ENCODE measurements around the gene STX5.
"Not testable (repeated sequence)": the region's sequence is repeated elsewhere in the genome, so short reads cannot be mapped to it uniquely, and the experiment has no call there.

Gene STX5

GRCh38 chr11:62844154-62844553 lies 12.3 kb upstream of the STX5 start:
- no peak for DNase-seq (ENCODE audit: low spot score)
- TF ChIP-seq CTCF (IDR thresholded peaks at IDR 0.05): no peak

DNA sequence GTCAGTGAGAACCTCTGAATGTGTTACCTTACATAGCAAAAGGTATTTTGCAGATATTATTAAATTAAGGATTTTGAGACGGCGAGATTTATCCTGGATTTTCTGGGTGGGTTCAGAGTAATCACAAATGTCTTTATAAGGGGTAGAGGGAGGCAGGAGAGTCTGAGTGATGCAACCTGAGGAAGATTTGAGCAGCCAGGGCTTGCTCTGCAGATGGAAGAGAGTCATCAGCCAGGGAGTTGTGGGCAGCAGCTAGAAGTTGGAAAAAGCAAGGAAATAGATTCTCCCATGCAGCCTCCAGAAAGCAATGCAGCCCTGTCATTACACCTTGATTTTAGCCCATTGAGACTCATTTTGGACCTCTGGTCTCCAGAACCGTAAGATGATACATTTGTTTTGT lies 11.6 kb upstream of the STX5 start:
- H3K27ac ChIP-seq: no peak overlapping the region

More at GRCh38 chr11:62844154-62844553, 12.3 kb upstream of the STX5 start:
- no peak overlapping the region for H3K27ac ChIP-seq
- H3K4me3 ChIP-seq: no peak overlapping the region

GRCh38 chr11:62842891-62843290 lies 11.0 kb upstream of the STX5 start:
- H3K4me3 ChIP-seq; DNase-seq (ENCODE audit: low spot score): not testable (repeated sequence)
- H3K27ac ChIP-seq: peak overlapping the region; percentile 88 to 95

More for the DNA sequence above, 11.6 kb upstream of the STX5 start:
- H3K4me3 ChIP-seq: no peak overlapping the region
- TF ChIP-seq CTCF (IDR thresholded peaks at IDR 0.05): no peak
- DNase-seq (ENCODE audit: low spot score): no peak

DNA sequence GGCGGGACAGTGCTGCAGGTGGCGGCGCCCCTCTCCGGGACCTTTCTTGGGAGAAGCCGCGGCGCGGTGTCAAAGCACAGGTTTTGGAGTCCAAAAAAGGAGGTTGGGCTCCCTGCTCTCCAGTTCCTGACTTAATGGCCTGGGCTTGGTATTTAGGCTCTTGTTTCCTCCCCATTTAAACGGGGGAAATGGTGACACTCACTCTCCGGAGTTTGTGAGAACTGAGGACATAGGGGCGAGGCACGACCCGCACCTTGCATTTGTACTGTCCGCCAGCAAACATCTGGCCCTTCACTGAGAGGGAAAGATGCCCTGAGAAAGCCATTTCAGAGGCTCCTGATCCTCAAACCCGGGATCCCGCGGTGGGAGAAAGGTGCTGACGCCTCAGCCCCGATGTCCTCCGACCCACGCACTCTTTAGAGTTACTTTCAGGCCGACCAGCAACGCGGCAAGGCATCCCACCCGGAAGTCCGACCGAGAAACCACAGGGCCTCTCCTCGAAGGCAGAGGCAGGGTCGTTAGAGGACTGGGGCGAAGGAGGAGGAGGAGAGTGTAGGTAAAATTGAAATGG lies 10.4 kb upstream of the STX5 start:
- Histone ChIP-seq H3K27ac (peak overlapping the region; percentile 88 to 95), H3K4me3 (peak overlapping the region; percentile 80)
- TF ChIP-seq CTCF (IDR thresholded peaks at IDR 0.05): no peak
- DNase-seq (ENCODE audit: low spot score): peak; percentile 92

DNA sequence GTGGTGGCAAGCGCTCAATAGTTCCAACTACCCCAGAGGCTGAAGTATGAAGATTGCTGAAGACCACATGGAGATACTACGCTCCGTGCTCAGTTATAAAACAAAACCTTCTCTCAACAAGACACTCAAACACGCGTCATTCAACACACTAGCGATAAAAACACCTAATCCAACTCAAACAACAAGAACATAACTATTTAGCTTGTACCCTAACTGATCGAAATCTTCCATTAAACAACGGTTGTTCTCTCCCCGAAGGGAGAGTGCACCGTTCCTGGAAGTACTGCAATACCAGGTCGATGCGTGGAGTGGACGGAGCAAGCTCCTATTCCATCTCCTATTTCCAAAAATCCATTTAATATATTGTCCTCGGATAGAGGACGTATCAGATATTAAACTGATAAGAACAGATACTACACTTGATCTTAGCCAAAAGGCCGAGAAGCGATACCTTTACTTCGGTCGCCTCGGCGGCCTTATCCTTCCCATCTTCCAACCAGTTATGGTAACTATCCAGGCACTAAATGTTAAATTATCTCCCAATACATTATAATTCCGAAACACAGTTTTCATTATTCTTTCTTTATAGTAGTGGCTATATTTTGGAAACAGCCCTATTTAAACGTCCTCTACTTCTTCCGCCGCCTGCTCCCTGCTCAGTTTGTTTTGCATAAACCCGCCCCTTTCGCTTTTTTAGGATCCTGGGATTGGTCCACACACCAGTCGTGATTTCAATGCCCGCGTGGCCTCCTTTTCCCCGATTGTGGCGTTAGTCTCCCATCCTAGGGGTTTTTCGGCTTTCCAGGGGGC lies 9.7 kb upstream of the STX5 start:
- H3K4me3 ChIP-seq: peak overlapping the region; percentile 80
- peak overlapping the region; percentile 88 to 95 for H3K27ac ChIP-seq
- no peak for TF ChIP-seq CTCF (IDR thresholded peaks at IDR 0.05)
- DNase-seq (ENCODE audit: low spot score): peak; percentile 90

GRCh38 chr11:62840721-62841360 lies 9.0 kb upstream of the STX5 start:
- Histone ChIP-seq H3K4me3 (peak overlapping the region; percentile 80), H3K27ac (peak overlapping the region; percentile 88 to 95)
- DNase-seq (ENCODE audit: low spot score): peak; percentile 88

DNA sequence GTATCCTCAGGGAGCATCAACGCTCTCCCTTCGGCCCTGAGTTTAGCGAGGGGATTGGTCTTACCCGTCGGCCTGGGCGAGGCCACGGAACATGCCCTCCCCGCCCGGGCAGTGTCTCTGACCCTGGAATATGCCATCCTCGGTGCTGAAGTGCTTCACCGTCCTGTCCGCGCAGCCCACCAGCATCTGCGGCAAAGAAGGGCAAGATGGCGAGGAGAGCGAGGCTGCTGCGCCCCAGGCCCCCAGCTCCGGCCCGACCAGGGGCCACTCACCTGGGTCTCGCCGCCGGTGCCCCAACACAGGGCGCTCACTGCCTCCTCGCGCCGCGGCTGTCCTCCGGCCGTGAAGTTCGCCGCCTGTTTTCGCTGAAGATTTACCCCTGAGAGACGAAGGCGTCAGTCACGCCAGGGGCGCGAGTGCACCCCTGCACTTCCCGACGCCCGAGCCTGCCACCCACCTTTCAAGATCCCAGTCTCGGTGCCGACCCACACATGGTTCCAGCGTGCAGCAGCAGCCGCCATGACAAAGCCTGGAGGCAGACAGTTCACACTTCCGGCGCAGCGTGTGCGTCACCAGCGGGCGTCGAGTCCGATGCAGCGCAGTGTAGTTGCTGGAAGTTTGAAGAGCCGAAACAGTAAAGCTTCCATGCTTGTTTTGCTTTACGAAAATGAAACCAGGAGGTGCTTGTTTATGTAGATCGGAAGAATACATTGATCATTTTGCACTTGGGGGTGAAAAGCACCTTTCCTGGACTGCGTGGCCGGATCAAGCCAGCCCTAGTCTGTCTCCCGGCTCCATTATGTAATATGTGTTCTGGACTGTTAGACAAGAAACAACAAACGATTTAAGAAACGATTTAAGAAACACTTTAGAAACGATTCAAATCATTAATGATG lies 7.4 kb upstream of the STX5 start, which contains the start of gene WDR74:
TSS of gene WDR74 (minus strand) at position 541 of the 896 bp plus-strand sequence. CDS start at position 521, 20 bp downstream.
- peak; percentile 95 for DNase-seq (ENCODE audit: low spot score)
- Histone ChIP-seq H3K4me3 (peak within 1 kb of the TSS; percentile 80), H3K27ac (peak within 1 kb of the TSS; percentile 88 to 95)
- no peak for TF ChIP-seq CTCF (IDR thresholded peaks at IDR 0.05)
